GM21786 (cell line): Measurements from ENCODE around the gene TMEFF2.

Experiments
- ATAC-seq: cut with Tn5 transposase; IDR thresholded peaks from one replicate; pipeline ENCODE4 v1.9.1; 2021; ENCODE audit not compliant: unreplicated experiment

The TMEFF2 gene

GRCh38 chr2:192194866-192195547, at the start of gene TMEFF2:
TMEFF2 (minus strand) TSS chr2:192194933; CDS start chr2:192194524, 409 bp downstream.
- ATAC-seq: peak; percentile 53

DNA sequence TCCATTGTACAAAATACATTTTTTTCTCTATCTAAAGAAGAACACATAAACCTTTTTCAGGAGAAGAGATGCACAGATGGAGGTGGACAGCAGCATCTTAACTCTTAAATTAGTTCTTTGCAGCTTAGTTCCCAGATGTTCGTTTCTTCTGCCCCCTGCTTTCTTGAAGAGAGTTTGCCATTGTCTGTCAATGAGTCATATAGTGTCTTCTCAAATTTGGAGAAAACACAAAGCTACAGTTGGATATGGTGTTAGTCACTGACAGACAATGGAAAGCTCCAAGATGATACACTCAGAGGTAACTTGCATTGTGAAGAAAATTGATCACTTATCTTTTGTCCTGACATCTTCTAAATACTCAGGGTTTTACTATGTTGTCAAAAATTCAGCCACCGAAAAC, 48.8 kb upstream of the TMEFF2 start:
- no peak for ATAC-seq

DNA sequence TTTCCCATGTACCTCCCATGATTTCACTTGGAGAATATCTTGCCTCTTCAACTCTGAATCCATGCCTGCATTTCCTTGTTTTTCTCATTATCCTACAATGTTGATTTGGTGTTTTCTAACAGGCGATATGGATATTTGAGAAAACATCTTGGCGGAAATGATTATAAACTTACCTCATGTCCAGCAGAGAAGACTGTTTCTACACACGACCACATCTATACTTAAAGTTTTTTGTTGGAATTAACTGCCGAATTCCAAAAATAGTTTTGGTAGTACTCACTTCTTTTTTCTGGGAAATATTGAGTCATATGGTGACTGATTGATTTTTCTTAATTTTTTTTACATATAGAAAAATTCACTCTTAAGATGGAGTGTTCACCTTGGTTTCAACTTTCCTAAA, 41.4 kb upstream of the TMEFF2 start:
- ATAC-seq: no peak

DNA sequence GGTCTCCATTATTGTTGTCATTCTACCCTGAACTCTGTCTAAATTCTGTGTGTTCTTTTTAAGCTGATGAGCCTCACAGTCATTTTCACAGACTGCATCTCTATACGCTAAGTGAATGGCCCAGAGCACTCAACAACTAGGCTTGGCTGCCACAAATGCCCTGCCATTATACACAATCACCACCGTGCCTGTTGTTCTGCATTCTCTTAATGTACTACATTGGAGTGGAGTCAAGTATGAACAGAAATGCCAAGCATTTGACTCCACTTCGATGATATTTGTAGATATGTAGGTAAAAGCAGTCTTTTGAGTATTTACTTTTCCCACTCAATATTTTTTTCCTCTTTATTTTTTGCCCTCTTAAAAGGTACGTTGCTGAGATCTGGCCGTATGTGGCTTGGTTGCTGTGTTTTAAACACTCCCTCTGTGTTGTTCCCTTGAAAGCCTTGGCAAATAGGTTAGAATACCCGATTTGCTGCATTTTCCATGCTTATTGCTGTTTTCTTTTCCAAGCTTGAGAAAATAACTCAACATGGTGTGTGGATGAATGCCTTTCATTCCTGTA, 36.2 kb upstream of the TMEFF2 start:
- ATAC-seq: no peak

DNA sequence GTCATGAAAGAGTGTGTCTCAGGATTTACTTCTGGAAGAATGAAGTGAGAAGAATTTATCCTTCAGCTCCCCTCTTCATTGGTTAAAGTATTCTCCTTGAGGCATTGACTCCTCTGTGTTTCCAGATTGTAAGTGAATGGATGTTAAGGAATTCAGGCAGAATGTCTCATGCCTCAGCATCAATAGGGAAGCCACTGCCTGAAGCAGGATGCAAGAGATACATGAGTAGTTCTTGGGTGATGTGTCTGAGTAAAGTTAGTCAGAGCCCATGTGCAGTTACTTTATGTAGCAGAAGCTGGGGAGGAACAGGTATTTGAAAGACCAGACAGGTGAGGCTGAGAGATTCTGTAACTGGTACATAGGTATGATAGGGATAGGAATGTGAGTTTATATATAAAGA, 34.0 kb upstream of the TMEFF2 start:
- no peak for ATAC-seq

- no peak for ATAC-seq
Observed at GRCh38 chr2:192218970-192219369, 24.2 kb upstream of the TMEFF2 start.

- no peak for ATAC-seq
Observed at GRCh38 chr2:192218377-192218776, 23.6 kb upstream of the TMEFF2 start.

- ATAC-seq: no peak
Observed at GRCh38 chr2:192216336-192216735, 21.6 kb upstream of the TMEFF2 start.

GRCh38 chr2:192215096-192215877, 20.6 kb upstream of the TMEFF2 start:
- ATAC-seq: no peak

GRCh38 chr2:192208848-192209247, 14.1 kb upstream of the TMEFF2 start:
- no peak for ATAC-seq

DNA sequence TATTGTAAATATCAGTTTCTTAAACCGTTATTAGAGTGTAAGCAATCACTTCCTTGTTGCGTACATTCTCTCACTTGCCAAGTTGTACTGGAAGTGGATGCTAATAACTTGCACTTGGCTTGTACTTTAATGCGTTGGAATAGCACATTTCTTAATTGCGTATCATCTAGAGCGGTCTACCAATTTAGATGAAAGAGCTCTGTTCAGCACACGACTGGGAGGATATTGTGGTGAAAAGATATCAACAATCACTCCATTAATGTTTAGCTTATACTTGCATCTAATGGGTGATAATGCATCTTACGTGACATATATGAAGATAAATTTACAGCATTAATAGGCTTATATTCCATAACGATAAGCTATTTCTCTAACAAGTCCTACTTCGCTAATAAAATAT, 11.7 kb upstream of the TMEFF2 start:
- ATAC-seq: no peak

- ATAC-seq: no peak
Observed at GRCh38 chr2:192203876-192204275, 9.1 kb upstream of the TMEFF2 start.

- ATAC-seq: no peak
Observed at GRCh38 chr2:192202373-192202772, 7.6 kb upstream of the TMEFF2 start.

GRCh38 chr2:192201116-192201515, 6.4 kb upstream of the TMEFF2 start:
- ATAC-seq: no peak

- ATAC-seq: no peak
Observed at GRCh38 chr2:192197357-192197756, 2.6 kb upstream of the TMEFF2 start.

GRCh38 chr2:192196421-192197194, 1.9 kb upstream of the TMEFF2 start:
- ATAC-seq: no peak

GRCh38 chr2:192195548-192196418, 1.1 kb upstream of the TMEFF2 start:
- ATAC-seq: peak; percentile 13

DNA sequence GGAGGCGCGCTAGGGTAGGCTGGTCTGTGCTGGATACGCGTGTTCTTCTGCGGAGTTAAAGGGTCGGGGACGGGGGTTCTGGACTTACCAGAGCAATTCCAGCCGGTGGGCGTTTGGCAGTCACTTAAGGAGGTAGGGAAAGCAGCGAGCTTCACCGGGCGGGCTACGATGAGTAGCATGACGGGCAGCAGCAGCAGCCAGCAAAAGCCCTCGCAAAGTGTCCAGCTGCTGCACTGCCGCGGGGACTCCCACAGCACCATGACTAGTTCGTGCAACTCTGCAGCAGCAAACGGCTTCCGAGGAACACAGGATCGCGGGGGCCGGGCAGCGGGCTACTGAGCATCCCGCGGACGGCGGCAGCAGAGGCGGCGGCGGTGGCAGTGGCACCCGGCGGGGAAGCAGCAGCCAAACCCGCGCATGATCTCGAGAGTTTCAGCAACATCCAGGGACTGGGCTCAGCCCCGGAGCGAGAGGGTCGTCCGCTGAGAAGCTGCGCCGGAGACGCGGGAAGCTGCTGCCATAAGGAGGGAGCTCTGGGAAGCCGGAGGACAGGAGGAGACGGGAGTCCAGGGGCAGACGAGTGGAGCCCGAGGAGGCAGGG, 368 bp downstream of the TMEFF2 start:
- ATAC-seq: peak; percentile 20

DNA sequence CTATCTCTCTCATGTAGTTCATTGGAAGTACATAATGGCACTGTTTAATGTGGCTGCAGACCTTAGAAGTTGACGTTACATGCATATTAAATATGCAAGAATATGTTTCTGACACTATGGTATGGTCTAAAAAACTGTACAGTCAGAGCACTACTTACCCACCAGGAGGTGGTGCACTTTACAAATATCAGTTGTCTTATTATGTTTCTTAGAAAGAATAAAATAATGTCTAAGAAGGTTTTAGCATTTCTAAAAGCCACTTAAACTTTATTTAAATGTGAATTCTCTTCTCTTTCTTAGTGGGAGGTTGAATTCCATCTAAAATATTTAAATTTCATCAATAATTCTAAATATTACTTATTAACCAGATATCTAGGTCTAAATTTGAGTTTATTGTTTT, 4.3 kb downstream of the TMEFF2 start:
- ATAC-seq: no peak

GRCh38 chr2:192186806-192187205, 7.9 kb downstream of the TMEFF2 start:
- ATAC-seq: no peak
